Uterus (tissue), 4 donors: Measurements from ENCODE around the gene KCNG2. TPM values are rescaled to one million over a fixed set of nuclear protein-coding genes. Genes with fewer than 3 reads are reported as not detected.

ENCODE experiments used
- DNase-seq, 2 donors: peaks; one replicate each; pipeline ENCODE4 v3.0.0-alpha.2; 2019 to 2020
- H3K27ac ChIP-seq, 2 donors: fragments of 200-600 bp; sonication (generic); 1 replicate in 1 of 2; 2 replicates in 1 of 2; pipeline ENCODE4 v1.5.1; 2016 to 2018
- H3K27me3 ChIP-seq, 2 donors: fragments of 200-600 bp; sonication (generic); one replicate each; pipeline ENCODE4 v1.5.1; 2018 to 2019; ENCODE audit warnings: control low read depth in 1 of 2
- H3K36me3 ChIP-seq, 2 donors: fragments of 200-600 bp; sonication (generic); one replicate each; pipeline ENCODE4 v1.5.1; 2019; ENCODE audit warnings: control low read depth in 1 of 2
- H3K4me1 ChIP-seq, 2 donors: fragments of 200-600 bp; sonication (generic); one replicate each; pipeline ENCODE4 v1.5.1; 2018 to 2019; ENCODE audit warnings: control low read depth in 1 of 2
- H3K4me3 ChIP-seq, 2 donors: fragments of 200-600 bp; sonication (generic); 1 replicate in 1 of 2; 2 replicates in 1 of 2; pipeline ENCODE4 v1.5.1; 2018 to 2019; ENCODE audit warnings: mild to moderate bottlenecking in 1 of 2
- H3K9me3 ChIP-seq, 2 donors: fragments of 200-600 bp; sonication (generic); one replicate each; pipeline ENCODE4 v1.5.1; 2019; ENCODE audit warnings: control low read depth in 1 of 2
- CTCF ChIP-seq, 4 experiments: fragments of 200-600 bp in 2 of 4; fragments of 450-650 bp in 2 of 4; sonication (generic) in 2 of 4; IDR thresholded peaks; one replicate each; pipeline ENCODE4 v1.5.1; 2016 to 2019; ENCODE audit warnings: antibody characterized with exemption in 4 of 4, mild to moderate bottlenecking in 2 of 4, moderate library complexity in 1 of 4
- POLR2A ChIP-seq, 2 donors: fragments of 450-650 bp; IDR thresholded peaks; one replicate each; pipeline ENCODE4 v1.6.1; 2016; ENCODE audit warnings: antibody characterized with exemption in 2 of 2, mild to moderate bottlenecking in 1 of 2, moderate library complexity in 1 of 2
- intact Hi-C: fragments of 100-400 bp; cut with DNase I; formaldehyde crosslinking; loops from one replicate; pipeline ENCODE4 v1.15.1; 2023; ENCODE audit warnings: low total_unique reads
- total RNA-seq, 4 donors: library from RNA; depleted of rRNA in 3 of 4; stranded (reverse); fragments of >200 nt in 3 of 4; gene quantifications; one replicate each; pipeline versions ENCODE4 v1.1.0 to v1.2.4, GENCODE V29; 2014 to 2023
- donor health status: DM: yes; HTN: yes; CAD: no.

The KCNG2 gene
- total RNA-seq, 4 donors from 2014 or later: 0.59 TPM; not detected in 3

GRCh38 chr18:79887181-79888000 is 89.7 kb downstream of the KCNG2 start:
- Histone ChIP-seq H3K9me3 (peaks cover 0 to 8% of the 10 kb centered on the region in 2 donors), H3K27me3 (no peaks in the 10 kb centered on the region), H3K36me3 (no peaks in the 10 kb centered on the region), H3K4me1 (no peaks in the 10 kb centered on the region), H3K27ac (no peak overlapping the region), H3K4me3 (no peak overlapping the region)
- intact Hi-C loops: no loop called here
- DNase-seq: no peak
- no peak for TF ChIP-seq POLR2A (IDR thresholded peaks at IDR 0.05)
- TF ChIP-seq CTCF (IDR thresholded peaks at IDR 0.05): no peak

GRCh38 chr18:79888016-79888415 is 90.3 kb downstream of the KCNG2 start:
- H3K27ac ChIP-seq: no peak overlapping the region
- H3K4me1 ChIP-seq: no peaks in the 10 kb centered on the region
- no peaks in the 10 kb centered on the region for H3K27me3 ChIP-seq
- no peaks in the 10 kb centered on the region for H3K36me3 ChIP-seq
- TF ChIP-seq CTCF (IDR thresholded peaks at IDR 0.05) (no peak), POLR2A (IDR thresholded peaks at IDR 0.05) (no peak)
- no peak overlapping the region for H3K4me3 ChIP-seq
- intact Hi-C loops: no loop called here
- peaks cover 0 to 8% of the 10 kb centered on the region in 2 donors for H3K9me3 ChIP-seq
- no peak for DNase-seq

- Histone ChIP-seq H3K27ac (no peak overlapping the region), H3K4me3 (no peak overlapping the region), H3K36me3 (no peaks in the 10 kb centered on the region), H3K27me3 (no peaks in the 10 kb centered on the region), H3K4me1 (no peaks in the 10 kb centered on the region), H3K9me3 (peaks cover 0 to 12% of the 10 kb centered on the region in 2 donors)
- TF ChIP-seq CTCF (IDR thresholded peaks at IDR 0.05): no peak
- TF ChIP-seq POLR2A (IDR thresholded peaks at IDR 0.05): no peak
- intact Hi-C loops: no loop called here
- DNase-seq: no peak
Measured at GRCh38 chr18:79889569-79889968, 91.8 kb downstream of the KCNG2 start.

- no peak for DNase-seq
- Histone ChIP-seq H3K27me3 (no peaks in the 10 kb centered on the region), H3K9me3 (peaks cover 0 to 17% of the 10 kb centered on the region in 2 donors), H3K36me3 (no peaks in the 10 kb centered on the region), H3K27ac (no peak overlapping the region), H3K4me1 (no peaks in the 10 kb centered on the region), H3K4me3 (no peak overlapping the region)
- intact Hi-C loops: no loop called here
- TF ChIP-seq CTCF (IDR thresholded peaks at IDR 0.05) (no peak), POLR2A (IDR thresholded peaks at IDR 0.05) (no peak)
Measured at GRCh38 chr18:79890674-79891073, 92.9 kb downstream of the KCNG2 start.

- Histone ChIP-seq H3K4me1 (no peaks in the 10 kb centered on the region), H3K36me3 (no peaks in the 10 kb centered on the region), H3K27ac (no peak overlapping the region), H3K27me3 (no peaks in the 10 kb centered on the region), H3K4me3 (no peak overlapping the region), H3K9me3 (peaks cover 0 to 13% of the 10 kb centered on the region in 2 donors)
- TF ChIP-seq CTCF (IDR thresholded peaks at IDR 0.05): no peak
- no peak for TF ChIP-seq POLR2A (IDR thresholded peaks at IDR 0.05)
- intact Hi-C loops: no loop called here
- DNase-seq: no peak
Measured at GRCh38 chr18:79896738-79897137, 99.0 kb downstream of the KCNG2 start.
